Motor neuron (in vitro differentiated cells): ENCODE results near the gene DCUN1D5. TPM values are rescaled to one million over a fixed set of nuclear protein-coding genes. Genes with fewer than 3 reads are reported as not detected.
A peak's percentile ranks its signal among the peaks of the same experiment; 100 is the strongest.
"Not testable (repeated sequence)": the region's sequence is repeated elsewhere in the genome, so short reads cannot be mapped to it uniquely, and the experiment has no call there.

Experiments used
- ATAC-seq, 8 experiments: fragments of 200-7000 bp; cut with Tn5 transposase; replicated peaks in 6 of 8; 2 replicates each; pipeline ENCODE4 v1.8.0; 2021; ENCODE audit warnings: mild to moderate bottlenecking in 8 of 8, moderate library complexity in 8 of 8
- H3K27ac ChIP-seq, 2 donors: fragments of 250-450 bp; sonication (Bioruptor Pico); 2 replicates each; pipeline ENCODE4 v1.9.0; 2021; ENCODE audit warnings: antibody characterized with exemption in 2 of 2, mild to moderate bottlenecking in 2 of 2, moderate library complexity in 1 of 2
- H3K4me1 ChIP-seq, 2 donors: fragments of 250-450 bp; sonication (Bioruptor Pico); replicated peaks in 1 of 2; 2 replicates each; pipeline ENCODE4 v1.6.1; 2021; ENCODE audit warnings: antibody characterized with exemption in 2 of 2, mild to moderate bottlenecking in 2 of 2, moderate library complexity in 1 of 2
- H3K4me3 ChIP-seq, 5 donors: fragments of 250-450 bp; sonication (Bioruptor Pico); 2 replicates each; pipeline ENCODE4 v1.9.0; 2021; ENCODE audit warnings: antibody characterized with exemption in 5 of 5, mild to moderate bottlenecking in 5 of 5, moderate library complexity in 4 of 5
- WGBS, 10 experiments: fragments of 450-650 bp; shearing (Covaris generic); methylation state at CpG; one replicate each; pipeline ENCODE4 v1.0.0; 2022; 5-methylcytosine and 5-hydroxymethylcytosine counted together
- in situ Hi-C, 9 experiments: fragments of 400-800 bp; cut with MboI; loops; one replicate each; pipeline ENCODE4 v1.15.0; 2021; ENCODE audit warnings: low sequenced_read_pairs in 9 of 9, low pct_unique_long_range_greater_than_20kb in 2 of 9; ENCODE audit not compliant: unreplicated experiment in 9 of 9
- total RNA-seq, 8 experiments: library from RNA; unstranded; fragments of 300-600 nt; gene quantifications; 2 replicates each; pipeline versions ENCODE4 v1.2.3 to v1.2.4, GENCODE V29; 2022

DCUN1D5 gene
- total RNA-seq, 8 experiments from 2014 or later = 39.0 to 78.0 (median 52.2) TPM

- no peak for ATAC-seq
- no peaks in the 10 kb centered on the region for H3K4me1 ChIP-seq
- no peak overlapping the region for H3K4me3 ChIP-seq
- in situ Hi-C loops = loop anchor here in 1 of 9 experiments (25.0 kb wide), 1 partner anchor 211 kb away; the partner anchor contains the start of gene MMP3
- no peak overlapping the region for H3K27ac ChIP-seq
These were observed 44.1 kb downstream of the DCUN1D5 start for GRCh38 chr11:103047837-103048236.

- peak in 1 of 8 experiments; percentile 21 for ATAC-seq
- WGBS, 10 experiments = 48 to 100% (median 86%) methylated on average over 3 to 7 of the region's 7 CpGs
- in situ Hi-C loops = loop anchor here in 1 of 9 experiments (25.0 kb wide), 1 partner anchor 207 kb away; the partner anchor contains the start of gene MMP3
- Histone ChIP-seq H3K4me3 (no peak overlapping the region), H3K27ac (no peak overlapping the region), H3K4me1 (no peaks in the 10 kb centered on the region)
These were observed 47.9 kb downstream of the DCUN1D5 start for GRCh38 chr11:103043826-103044678.

DNA sequence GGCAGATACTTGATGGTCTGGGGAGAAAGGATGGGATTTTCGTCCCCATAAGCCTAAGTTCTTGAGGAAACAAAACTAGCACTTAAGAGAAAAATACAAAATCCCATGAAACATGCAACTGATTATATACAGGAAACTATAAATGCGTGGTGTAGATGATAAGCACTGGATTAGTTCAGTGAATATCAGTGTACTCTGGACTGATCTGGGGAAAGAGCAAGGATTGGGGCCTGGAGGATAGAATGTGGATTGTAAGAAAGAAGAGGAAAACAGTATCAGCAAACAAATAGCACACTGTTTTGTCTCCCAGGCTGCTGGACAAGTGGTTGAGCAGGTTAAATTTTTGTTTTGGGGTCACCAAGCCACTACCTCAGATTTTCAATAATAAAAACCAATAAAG, 49.8 kb downstream of the DCUN1D5 start:
- no peak for ATAC-seq
- Histone ChIP-seq H3K4me1 (no peaks in the 10 kb centered on the region), H3K4me3 (no peak overlapping the region), H3K27ac (no peak overlapping the region)
- in situ Hi-C loops = loop anchor here in 1 of 9 experiments (25.0 kb wide), 1 partner anchor 205 kb away; the partner anchor contains the start of gene MMP3
- whole genome bisulfite sequencing, 10 experiments = 20 to 94% (median 79%) methylated on average over 1 to 2 of the region's 2 CpGs; no CpG with 5 or more reads in 1 of the 10 experiments

- Histone ChIP-seq H3K4me1 (no peaks in the 10 kb centered on the region), H3K4me3 (no peak overlapping the region), H3K27ac (no peak overlapping the region)
- ATAC-seq = peak in 4 of 8 experiments; percentile 39 to 96 (median 83)
- 0 to 61% (median 29%) methylated on average over 1 to 4 of the region's 4 CpGs for WGBS, 10 experiments
- in situ Hi-C loops = loop anchor here in 1 of 9 experiments (25.0 kb wide), 1 partner anchor 199 kb away; the partner anchor contains the start of gene MMP3
These were observed 56.0 kb downstream of the DCUN1D5 start for GRCh38 chr11:103035791-103036434.

DNA sequence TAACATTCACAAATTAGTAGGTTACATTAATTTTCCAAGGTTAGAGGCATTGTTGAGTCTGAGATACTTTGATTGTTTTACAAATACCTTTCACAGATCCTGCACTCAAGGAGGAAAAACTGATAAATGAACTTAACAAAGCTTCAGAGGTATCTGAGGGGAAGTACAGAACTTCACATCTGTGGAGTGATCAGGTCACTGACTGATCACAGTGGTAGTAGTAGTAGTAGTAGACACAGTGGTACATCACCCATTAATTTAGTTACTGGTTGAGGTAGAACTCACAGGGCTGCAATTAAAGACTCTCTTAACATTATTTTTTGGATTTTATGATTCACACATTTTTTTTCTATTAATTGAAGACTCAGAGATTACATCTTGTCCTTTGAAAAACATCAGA, 56.7 kb downstream of the DCUN1D5 start:
- no peak overlapping the region for H3K27ac ChIP-seq
- ATAC-seq = no peak
- in situ Hi-C loops = loop anchor here in 1 of 9 experiments (25.0 kb wide), 1 partner anchor 198 kb away; the partner anchor contains the start of gene MMP3
- H3K4me3 ChIP-seq = no peak overlapping the region
- no peaks in the 10 kb centered on the region for H3K4me1 ChIP-seq

DNA sequence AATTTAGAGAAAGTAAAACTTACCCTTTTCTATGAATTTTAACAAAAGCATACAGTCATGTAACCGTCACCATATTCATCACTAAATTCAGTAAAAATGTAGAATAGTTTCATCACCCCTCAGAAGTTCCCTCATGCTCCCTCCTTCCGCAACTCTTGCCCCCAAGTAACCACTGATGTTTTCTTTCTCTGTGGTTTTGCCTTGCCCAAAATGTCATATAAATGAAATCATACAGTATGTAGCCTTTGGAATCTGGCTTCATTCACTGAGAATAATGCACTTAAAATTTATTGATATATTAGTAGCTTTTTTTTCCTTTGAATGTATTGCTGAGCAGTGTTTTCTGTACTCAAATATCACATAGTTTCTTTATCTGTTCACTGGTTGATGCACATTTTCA, 60.1 kb downstream of the DCUN1D5 start:
- in situ Hi-C loops = loop anchor here in 1 of 9 experiments (25.0 kb wide), 1 partner anchor 195 kb away; the partner anchor contains the start of gene MMP3
- H3K27ac ChIP-seq = no peak overlapping the region
- WGBS, 10 experiments = 51 to 100% (median 82%) methylated on average over 1 to 2 of the region's 2 CpGs; no CpG with 5 or more reads in 1 of the 10 experiments
- ATAC-seq = no peak
- no peak overlapping the region for H3K4me3 ChIP-seq
- no peaks in the 10 kb centered on the region for H3K4me1 ChIP-seq

GRCh38 chr11:103029401-103029800, 62.6 kb downstream of the DCUN1D5 start:
- WGBS, 10 experiments = 0 to 78% (median 59%) methylated on average over 1 to 2 of the region's 2 CpGs; no CpG with 5 or more reads in 2 of the 10 experiments
- in situ Hi-C loops = loop anchor here in 1 of 9 experiments (25.0 kb wide), 1 partner anchor 192 kb away; the partner anchor contains the start of gene MMP3
- Histone ChIP-seq H3K4me1 (no peaks in the 10 kb centered on the region), H3K4me3 (no peak overlapping the region), H3K27ac (no peak overlapping the region)
- no peak for ATAC-seq

GRCh38 chr11:103028304-103029020, 63.5 kb downstream of the DCUN1D5 start:
- H3K27ac ChIP-seq, ATAC-seq, H3K4me1 ChIP-seq, H3K4me3 ChIP-seq: not testable (repeated sequence)
- WGBS, 10 experiments = 27 to 81% (median 59%) methylated on average over 1 to 3 of the region's 7 CpGs; no CpG with 5 or more reads in 2 of the 10 experiments
- in situ Hi-C loops = loop anchor here in 1 of 9 experiments (25.0 kb wide), 1 partner anchor 191 kb away; the partner anchor contains the start of gene MMP3

DNA sequence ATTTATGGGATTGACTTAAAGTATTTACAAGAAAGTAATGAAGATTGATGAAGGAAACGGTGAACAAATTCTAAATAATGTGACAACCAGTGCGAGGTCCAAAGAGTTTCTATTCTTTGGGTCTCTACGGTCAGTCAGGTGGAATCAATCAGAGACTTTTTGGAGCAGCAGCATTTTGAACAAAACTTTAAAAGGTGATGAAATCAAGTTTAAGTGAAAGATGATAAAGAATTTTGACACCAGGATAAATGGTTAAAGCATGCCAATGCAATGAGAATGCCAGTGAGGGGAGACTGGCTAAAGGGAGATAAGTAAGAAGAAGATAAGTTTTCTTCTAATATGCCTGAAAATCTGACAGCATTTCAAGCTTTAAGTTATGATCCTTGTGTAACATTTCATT, 67.9 kb downstream of the DCUN1D5 start:
- in situ Hi-C loops = no loop called here
- no peak for ATAC-seq
- WGBS, 10 experiments = 40 to 95% (median 77%) methylated on average over 3 of the region's 3 CpGs
- H3K27ac ChIP-seq = no peak overlapping the region
- no peak overlapping the region for H3K4me3 ChIP-seq
- H3K4me1 ChIP-seq = no peaks in the 10 kb centered on the region

DNA sequence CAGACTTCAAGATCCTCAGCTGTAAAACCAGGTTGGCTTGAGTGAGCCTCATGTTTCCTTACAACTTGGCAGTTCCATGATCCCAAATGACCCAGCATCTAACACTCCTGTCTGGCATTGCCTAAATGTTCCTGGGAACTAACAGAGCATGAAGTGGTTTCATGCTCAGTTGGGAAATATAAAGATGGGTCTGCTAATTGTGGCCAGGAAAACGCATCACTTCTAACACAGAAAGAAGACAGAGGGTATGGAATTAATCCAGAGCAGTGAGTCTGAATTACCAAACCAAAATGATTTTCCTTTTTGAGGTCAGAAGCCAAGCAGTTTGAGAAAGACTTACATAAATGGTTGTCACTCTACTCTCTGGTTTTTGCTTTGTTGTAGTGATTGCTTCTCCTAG, 75.9 kb downstream of the DCUN1D5 start:
- Histone ChIP-seq H3K4me1 (no peaks in the 10 kb centered on the region), H3K4me3 (no peak overlapping the region), H3K27ac (no peak overlapping the region)
- in situ Hi-C loops = no loop called here
- ATAC-seq = no peak
- WGBS, 10 experiments = 40 to 80% (median 59%) methylated on average over 1 of the region's 1 CpG; no CpG with 5 or more reads in 6 of the 10 experiments

DNA sequence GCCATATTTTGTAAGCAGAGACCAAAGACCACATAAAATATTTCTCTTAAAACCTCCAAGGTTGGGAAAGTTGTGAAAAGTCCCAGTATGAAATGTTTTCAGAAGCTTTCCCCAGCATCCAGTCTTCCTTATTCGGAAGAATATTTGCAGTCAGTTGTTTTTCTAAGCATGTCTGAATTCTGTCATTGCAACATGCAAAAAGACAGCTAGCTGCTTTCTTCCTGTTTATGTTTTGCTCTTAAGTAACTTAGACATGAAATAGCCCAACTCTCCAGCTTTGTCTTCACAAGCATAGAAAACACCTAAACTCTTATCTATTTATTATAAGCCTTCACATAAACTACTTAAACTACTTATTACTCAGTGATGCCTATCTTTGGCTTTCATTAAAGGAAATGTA, 78.5 kb downstream of the DCUN1D5 start:
- no peak for ATAC-seq
- Histone ChIP-seq H3K27ac (no peak overlapping the region), H3K4me1 (no peaks in the 10 kb centered on the region), H3K4me3 (no peak overlapping the region)
- 88 to 100% (median 96%) methylated on average over 1 of the region's 1 CpG; no CpG with 5 or more reads in 2 of the 10 experiments for WGBS, 10 experiments
- in situ Hi-C loops = no loop called here
